ENCODE data around the gene NCK2.

NCK2 gene

DNA sequence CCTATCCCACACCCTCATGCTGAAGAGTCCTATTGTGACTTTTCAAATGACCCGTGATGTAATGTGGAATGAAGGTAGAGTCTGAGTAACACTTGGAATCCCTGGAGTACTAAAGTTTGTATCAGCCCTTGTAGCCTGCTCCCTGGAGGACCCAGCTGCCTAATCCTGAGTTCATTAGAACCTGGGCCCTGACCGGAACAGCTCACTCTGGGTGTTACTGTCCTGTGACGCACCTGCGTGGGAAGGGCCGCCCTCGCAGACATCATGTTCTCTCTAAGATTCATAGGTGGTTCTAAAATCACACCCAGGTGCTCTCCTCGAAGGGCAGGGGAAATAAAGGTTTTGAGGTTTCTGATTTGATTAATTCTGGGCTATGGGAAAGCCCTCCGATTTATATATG, 62.3 kb downstream of the NCK2 start:
- H3K4me3 ChIP-seq (ENCODE audit: low read depth, low read length): no peak overlapping the region
- TF ChIP-seq, protein P1, sequence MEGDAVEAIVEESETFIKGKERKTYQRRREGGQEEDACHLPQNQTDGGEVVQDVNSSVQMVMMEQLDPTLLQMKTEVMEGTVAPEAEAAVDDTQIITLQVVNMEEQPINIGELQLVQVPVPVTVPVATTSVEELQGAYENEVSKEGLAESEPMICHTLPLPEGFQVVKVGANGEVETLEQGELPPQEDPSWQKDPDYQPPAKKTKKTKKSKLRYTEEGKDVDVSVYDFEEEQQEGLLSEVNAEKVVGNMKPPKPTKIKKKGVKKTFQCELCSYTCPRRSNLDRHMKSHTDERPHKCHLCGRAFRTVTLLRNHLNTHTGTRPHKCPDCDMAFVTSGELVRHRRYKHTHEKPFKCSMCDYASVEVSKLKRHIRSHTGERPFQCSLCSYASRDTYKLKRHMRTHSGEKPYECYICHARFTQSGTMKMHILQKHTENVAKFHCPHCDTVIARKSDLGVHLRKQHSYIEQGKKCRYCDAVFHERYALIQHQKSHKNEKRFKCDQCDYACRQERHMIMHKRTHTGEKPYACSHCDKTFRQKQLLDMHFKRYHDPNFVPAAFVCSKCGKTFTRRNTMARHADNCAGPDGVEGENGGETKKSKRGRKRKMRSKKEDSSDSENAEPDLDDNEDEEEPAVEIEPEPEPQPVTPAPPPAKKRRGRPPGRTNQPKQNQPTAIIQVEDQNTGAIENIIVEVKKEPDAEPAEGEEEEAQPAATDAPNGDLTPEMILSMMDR (IDR thresholded peaks at IDR 0.05; ENCODE audit: low read depth, low read length, missing control alignments): no peak
- no peak for DNase-seq (ENCODE audit: low read depth)

DNA sequence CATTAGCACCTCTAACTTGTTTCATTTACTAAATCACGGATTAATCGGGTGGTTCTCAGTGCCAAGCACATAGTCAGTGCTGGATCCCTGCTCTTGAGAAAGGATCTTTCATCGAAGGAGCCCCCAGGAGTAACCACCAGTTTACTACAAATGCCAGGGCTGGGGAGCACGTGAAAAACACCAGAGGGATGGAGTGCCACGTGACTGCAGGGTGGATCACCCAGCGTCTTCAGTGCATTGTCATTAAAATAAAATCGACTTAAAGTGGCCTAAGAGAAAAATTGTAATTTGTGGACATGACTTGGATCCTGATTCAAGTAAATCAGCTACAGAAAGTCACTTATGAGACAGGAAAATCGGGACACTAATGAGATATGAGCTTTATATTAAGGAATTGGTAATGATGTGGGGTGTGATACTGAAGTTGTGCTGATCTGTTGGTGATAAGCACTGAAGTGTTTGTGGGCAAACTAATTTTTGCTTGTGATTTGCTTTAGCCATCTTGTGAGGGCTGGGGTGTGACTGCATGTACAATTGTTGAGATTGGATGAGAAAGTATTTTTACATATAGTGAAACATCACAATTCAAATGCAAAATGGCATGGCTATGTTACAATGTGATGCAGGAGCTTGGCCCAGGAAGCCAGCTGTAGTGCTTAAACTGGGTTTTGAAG, 63.8 kb downstream of the NCK2 start:
- TF ChIP-seq, protein P1 (IDR thresholded peaks at IDR 0.05; ENCODE audit: low read depth, low read length, missing control alignments): no peak
- DNase-seq (ENCODE audit: low read depth): no peak

DNA sequence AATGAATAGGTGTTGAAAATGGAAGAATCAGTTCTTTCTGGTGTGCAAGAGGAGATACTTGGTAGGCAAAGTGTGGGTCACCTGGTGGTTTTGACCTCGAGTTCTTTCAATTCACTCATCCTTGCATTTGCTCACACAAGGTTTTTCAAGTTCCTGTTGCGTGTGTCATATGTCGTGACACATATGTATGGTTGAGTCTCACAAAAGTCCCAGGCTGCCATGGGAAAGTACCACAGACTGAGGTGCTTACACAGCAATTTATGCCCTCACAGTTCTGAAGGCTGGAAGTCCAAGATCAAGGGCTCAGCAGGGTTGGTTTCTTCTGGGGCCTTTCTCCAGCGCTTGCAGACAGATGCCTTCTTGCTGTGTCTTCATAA, 64.4 kb downstream of the NCK2 start:
- DNase-seq (ENCODE audit: low read depth): no peak
- no peak overlapping the region for H3K4me3 ChIP-seq (ENCODE audit: low read depth, low read length)
- TF ChIP-seq, protein P1 (IDR thresholded peaks at IDR 0.05; ENCODE audit: low read depth, low read length, missing control alignments): no peak

More for the DNA sequence above, 63.8 kb downstream of the NCK2 start:
- no peak overlapping the region for H3K4me3 ChIP-seq (ENCODE audit: low read depth, low read length)

DNA sequence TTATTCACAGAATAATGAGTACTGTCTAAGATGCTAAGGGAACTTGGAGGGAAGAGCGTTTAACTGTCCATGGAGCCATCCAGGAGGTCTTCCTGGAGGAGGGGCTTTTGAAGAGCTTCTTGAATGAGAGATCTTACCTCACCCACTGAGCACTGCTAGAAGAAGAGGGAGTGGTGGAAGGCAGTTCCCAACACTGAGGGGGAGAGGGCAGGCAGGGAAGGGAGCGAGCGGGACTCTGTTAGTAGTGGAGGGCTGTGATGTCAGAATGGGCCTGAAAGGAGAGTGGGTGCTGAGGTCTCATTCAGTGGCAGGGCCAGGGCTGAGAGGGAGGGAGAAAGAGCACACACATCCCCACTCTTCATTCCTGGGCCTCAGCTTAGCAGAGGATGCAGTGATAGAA, 65.0 kb downstream of the NCK2 start:
- TF ChIP-seq, protein P1 (IDR thresholded peaks at IDR 0.05; ENCODE audit: low read depth, low read length, missing control alignments): no peak
- no peak overlapping the region for H3K4me3 ChIP-seq (ENCODE audit: low read depth, low read length)
- no peak for DNase-seq (ENCODE audit: low read depth)

DNA sequence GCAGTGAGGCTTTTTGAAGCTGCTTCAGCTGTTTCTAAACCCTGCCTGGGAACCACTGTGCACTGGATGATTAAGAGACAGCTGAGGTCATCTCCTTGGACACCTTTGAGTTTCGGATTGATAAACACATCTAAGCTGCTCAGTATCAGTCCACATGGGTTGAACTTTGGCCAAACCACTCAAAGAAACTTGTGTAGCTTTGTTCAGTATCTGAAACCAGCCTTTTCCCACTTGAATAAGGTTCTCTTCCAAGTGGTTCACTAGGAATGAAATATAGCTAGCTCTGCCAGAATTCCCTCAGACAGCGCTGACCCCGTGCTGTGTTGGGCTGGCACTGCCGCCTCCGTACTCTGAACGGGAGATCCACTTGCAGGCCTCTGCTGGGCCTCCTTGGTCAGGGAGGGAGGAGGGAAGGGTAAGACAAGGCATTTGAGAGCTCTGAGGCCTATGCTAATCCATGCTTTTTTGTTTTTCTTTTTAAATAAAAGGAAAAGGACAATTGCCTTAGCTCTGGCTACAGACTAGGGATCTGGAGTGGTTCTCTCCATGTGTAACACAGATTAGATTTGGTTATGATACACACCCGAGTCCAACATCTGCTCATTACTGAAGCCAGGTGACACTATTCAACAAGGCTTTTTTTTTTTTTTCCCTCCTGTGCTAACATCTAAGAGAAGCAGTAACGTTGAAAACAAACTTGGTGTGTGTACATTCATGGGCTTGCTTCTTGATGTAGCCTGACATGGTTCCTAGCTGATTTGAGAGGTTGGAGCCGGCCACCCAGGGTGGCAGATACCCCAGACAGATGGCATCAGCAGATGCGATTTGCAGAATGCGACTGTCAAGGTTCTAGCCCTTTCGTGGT, 67.7 kb downstream of the NCK2 start:
- H3K4me3 ChIP-seq (ENCODE audit: low read depth, low read length): no peak overlapping the region
- TF ChIP-seq, protein P1 (IDR thresholded peaks at IDR 0.05; ENCODE audit: low read depth, low read length, missing control alignments): no peak
- no peak for DNase-seq (ENCODE audit: low read depth)

DNA sequence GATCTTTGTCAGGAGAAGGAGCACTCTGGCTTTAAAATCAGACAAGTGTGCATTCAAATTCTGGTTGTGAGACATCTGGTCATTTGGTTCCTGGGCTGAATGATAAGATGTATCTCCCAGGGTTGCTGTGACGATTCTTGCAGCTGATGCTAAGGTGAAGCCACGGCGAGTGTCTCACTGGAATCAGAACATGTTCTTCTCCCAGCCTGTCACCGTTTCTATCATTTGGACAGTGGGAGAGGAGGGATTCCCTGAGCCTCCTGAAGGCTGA, 68.3 kb downstream of the NCK2 start:
- no peak overlapping the region for H3K4me3 ChIP-seq (ENCODE audit: low read depth, low read length)
- DNase-seq (ENCODE audit: low read depth): no peak
- TF ChIP-seq, protein P1 (IDR thresholded peaks at IDR 0.05; ENCODE audit: low read depth, low read length, missing control alignments): no peak
